Stimulated activated CD8-positive, alpha-beta memory T cell treated with anti-CD3 and anti-CD28 coated beads, Interleukin-15, amount 100 ng/mL, for 1 hour (primary cell): ENCODE measurements around the gene NFATC3.

Source experiments
- DNase-seq: peaks from one replicate; pipeline ENCODE4 v3.0.0-alpha.2; 2020; ENCODE audit warnings: low read depth

NFATC3 gene

GRCh38 chr16:68190736-68191510, 105.8 kb downstream of the NFATC3 start:
- DNase-seq, result no peak

- DNase-seq, result no peak
These were observed 109.1 kb downstream of the NFATC3 start for GRCh38 chr16:68194251-68194650.

- no peak for DNase-seq
These were observed 112.1 kb downstream of the NFATC3 start for GRCh38 chr16:68197250-68197649.

DNA sequence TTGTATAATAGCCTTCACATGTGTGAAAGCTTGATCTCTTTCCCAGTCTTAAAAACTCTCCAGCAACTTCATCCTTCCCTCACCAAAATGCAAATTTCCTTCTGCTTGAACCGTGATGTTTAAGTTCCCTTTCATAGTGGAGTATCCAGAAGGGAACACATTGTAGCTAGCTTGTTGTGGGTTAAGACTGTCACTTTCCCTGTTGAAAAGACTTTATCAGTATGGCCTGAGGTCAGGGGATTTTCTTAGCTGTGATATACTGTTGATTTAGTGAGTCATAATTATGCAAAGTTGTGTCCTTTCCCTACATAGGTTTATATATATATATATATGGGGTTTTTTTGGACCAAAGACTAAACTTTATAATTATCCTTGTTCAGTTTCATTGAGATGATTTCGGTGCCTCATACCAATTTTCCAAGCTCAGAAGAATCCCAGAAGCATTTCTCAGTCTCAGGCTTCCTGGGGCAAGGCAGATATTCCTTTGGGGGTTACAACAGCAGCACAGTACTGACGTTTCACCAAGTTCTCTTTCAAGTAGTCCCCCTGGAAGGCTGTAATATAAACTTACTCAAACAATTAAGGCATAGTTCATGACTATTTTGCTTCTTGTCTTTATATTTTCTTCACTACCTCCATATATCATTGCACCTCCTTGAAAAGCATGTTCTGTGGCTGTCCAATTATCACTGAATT, 115.1 kb downstream of the NFATC3 start:
- DNase-seq, result no peak

GRCh38 chr16:68202091-68202519, 116.9 kb downstream of the NFATC3 start:
- no peak for DNase-seq

- DNase-seq, result no peak
These were observed 121.1 kb downstream of the NFATC3 start for GRCh38 chr16:68206245-68206644.

DNA sequence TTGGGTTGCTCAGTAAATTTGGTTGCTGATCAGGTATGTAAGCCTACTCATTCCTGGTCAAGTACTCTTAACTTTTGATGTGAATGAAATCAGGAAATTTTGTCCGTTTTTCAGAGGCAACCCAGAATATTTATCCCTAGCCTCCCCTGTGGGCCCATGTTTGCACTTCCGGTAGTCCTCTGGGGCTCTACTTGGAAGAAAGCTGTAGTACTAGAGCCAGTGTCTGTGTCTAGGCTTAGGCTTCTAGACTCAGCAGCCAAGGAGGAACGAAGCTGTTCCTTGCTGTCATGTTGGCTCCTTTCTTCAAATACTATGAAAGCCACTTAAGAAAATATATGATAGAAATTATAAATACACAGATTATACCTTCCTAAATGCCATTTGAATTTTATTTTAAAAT, 129.6 kb downstream of the NFATC3 start:
- DNase-seq, result no peak

GRCh38 chr16:68215302-68215701, 130.1 kb downstream of the NFATC3 start:
- no peak for DNase-seq

- DNase-seq, result no peak
These were observed 131.1 kb downstream of the NFATC3 start for GRCh38 chr16:68216240-68216639.

DNA sequence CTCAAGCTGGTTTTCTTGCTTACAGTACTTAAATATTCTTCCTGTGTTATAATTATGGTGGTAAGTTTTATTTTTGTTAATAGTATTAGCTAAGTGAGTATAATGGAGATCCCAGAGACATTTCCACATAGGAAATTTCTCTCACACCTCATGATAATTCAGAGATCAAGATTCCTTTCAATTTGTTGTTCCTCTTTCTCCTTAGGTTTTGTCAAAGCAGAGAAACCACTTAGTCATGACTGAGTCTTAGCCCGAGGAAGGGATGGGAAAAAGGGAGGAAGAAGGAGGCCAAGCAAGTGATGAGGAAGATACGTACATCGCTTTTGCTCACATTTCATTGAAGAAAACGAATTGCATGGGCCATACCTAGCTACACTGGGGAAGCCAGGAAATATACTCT, 132.3 kb downstream of the NFATC3 start:
- DNase-seq, result no peak

- DNase-seq, result no peak
These were observed 134.7 kb downstream of the NFATC3 start for GRCh38 chr16:68219725-68220351.

GRCh38 chr16:68223072-68223471, 137.9 kb downstream of the NFATC3 start:
- DNase-seq, result no peak

- DNase-seq, result no peak
These were observed 140.9 kb downstream of the NFATC3 start for GRCh38 chr16:68226116-68226515.

DNA sequence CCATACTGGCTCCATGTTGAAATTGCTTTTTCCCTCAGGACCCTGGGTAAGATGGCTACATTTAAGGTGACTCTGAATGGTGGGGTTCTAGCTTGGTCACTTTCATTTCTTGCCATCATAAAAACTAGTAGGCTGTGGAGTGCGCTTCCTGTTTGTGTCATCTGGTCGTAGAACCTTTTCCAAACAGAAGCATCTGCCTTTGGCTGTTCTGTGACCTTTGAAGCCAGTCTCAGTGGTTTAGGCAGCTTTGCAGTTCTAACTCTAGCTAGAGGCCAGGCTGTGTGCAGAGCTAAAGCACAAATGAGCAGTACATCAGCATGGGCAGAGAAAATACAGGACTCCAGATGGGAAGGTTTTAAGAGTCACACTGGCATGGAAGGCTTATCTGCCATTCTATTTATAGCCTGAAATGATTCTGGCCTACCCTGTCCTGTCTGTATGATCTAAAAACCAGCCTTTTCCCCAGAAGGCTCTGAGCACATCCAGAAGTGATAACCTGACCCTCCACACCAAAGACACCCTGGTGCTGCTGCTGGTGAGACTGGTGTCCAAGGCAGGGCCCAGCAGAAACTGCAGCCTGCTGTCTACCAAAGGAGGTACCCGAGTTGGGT, 142.1 kb downstream of the NFATC3 start:
- no peak for DNase-seq

GRCh38 chr16:68227850-68228553, 142.8 kb downstream of the NFATC3 start:
- DNase-seq, result no peak

- DNase-seq, result no peak
These were observed 143.5 kb downstream of the NFATC3 start for GRCh38 chr16:68228652-68229051.

GRCh38 chr16:68229431-68230175, 144.4 kb downstream of the NFATC3 start:
- no peak for DNase-seq

DNA sequence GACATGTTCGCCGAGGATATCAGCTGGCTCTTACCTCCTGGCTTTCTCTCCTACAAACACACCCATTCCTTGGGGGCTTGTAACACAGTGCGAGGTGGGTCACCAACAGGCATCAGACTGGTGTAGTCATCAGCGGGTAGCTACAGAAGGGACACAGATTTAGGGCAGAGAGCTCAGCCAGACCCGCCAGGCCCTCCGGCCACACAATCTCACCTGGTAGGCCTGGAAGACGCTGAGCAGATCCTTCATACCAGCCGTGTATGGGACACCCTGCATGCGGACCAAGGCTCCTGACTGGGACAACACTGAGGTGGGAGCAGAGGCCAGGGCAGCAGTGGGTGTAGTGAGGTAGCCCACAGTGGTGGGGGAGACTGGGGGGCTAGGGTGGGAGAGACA, 145.0 kb downstream of the NFATC3 start:
- no peak for DNase-seq

DNA sequence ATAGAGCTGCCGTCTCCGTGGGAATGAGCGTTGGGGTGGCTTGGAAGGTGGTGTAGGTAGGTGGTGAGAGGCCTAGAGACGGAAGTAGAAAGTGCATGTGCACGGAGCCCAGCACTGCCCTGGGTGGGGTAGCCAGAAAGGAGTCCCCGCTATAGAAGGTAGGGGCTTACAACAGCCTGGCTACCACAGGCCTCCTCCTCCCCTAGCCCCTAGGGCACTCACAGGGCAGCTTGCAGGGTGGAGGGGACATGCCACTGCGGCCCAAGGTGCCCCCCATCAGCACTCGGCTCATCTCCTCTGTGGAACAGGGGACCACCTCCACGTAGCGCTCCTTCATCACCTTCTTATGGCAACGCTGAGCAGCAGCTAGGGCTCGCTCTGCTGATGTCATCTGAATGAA, 145.8 kb downstream of the NFATC3 start:
- no peak for DNase-seq

- DNase-seq, result no peak
These were observed 146.4 kb downstream of the NFATC3 start for GRCh38 chr16:68231384-68232136.

DNA sequence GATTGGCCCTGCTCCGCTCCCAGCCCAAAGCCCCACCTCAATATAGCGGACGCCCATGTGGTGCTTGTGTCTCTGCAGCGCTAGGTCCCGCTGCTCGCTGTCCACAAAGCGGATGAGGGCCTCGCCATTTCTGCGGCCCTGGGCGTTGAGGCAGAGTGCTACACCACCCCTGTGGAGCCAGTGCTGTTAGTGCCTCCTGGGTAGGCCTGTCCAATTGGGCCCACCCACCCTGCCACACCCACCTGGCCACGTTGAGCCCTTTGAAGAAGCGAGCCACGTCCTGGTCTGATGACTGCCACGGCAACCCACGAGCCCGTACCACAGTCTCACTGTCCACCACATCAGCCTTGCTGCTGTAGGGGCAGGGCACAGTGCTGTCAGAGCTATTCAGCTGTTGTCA, 147.2 kb downstream of the NFATC3 start:
- DNase-seq, result no peak
